DND-41 (cell line): ENCODE measurements around the gene ZNF740.
A peak's percentile ranks its signal among the peaks of the same experiment; 100 is the strongest.

Experiments used
- ATAC-seq: fragments of 200-7000 bp; cut with Tn5 transposase; 3 replicates; pipeline ENCODE4 v1.9.1; 2021; ENCODE audit warnings: low read depth; ENCODE audit not compliant: insufficient read depth
- DNase-seq: peaks from one replicate; pipeline ENCODE4 v3.0.0-alpha.2; 2020
- H2AFZ ChIP-seq: 2 replicates; pipeline ENCODE4 v1.6.0; 2012; ENCODE audit warnings: low read depth, low read length
- H3K27ac ChIP-seq: 2 replicates; pipeline ENCODE4 v1.5.1; 2012; ENCODE audit warnings: low read length, inconsistent platforms
- H3K27me3 ChIP-seq: fragments of 200-600 bp; sonication (generic); 2 replicates; pipeline ENCODE4 v1.6.0; 2012; ENCODE audit warnings: low read length, mild to moderate bottlenecking, inconsistent platforms; ENCODE audit not compliant: insufficient read depth, poor library complexity
- H3K36me3 ChIP-seq: 2 replicates; pipeline ENCODE4 v1.5.1; 2012; ENCODE audit warnings: low read length, inconsistent platforms; ENCODE audit not compliant: insufficient read depth
- H3K4me1 ChIP-seq: 2 replicates; pipeline ENCODE4 v1.5.1; 2012; ENCODE audit warnings: mild to moderate bottlenecking, low read length; ENCODE audit not compliant: insufficient read depth
- H3K4me2 ChIP-seq: 2 replicates; pipeline ENCODE4 v1.6.0; 2012; ENCODE audit warnings: mild to moderate bottlenecking, moderate library complexity, low read length, inconsistent platforms; ENCODE audit not compliant: insufficient read depth
- H3K4me3 ChIP-seq, 2 experiments: fragments of 200-600 bp in 1 of 2; shearing (Covaris generic) in 1 of 2; 2 replicates each; pipeline ENCODE4 v1.5.1; 2012 to 2016; ENCODE audit warnings: inconsistent platforms in 2 of 2, low read length in 2 of 2, mild to moderate bottlenecking in 2 of 2, low read depth in 1 of 2, moderate library complexity in 1 of 2
- H3K79me2 ChIP-seq: 2 replicates; pipeline ENCODE4 v1.6.0; 2012; ENCODE audit warnings: low read length, inconsistent platforms; ENCODE audit not compliant: insufficient read depth
- H3K9ac ChIP-seq: 2 replicates; pipeline ENCODE4 v1.6.0; 2012; ENCODE audit warnings: low read depth, mild to moderate bottlenecking, inconsistent platforms, low read length, moderate library complexity
- H3K9me3 ChIP-seq: 2 replicates; pipeline ENCODE4 v1.5.1; 2012; ENCODE audit warnings: low read length, moderate library complexity, mild to moderate bottlenecking, inconsistent platforms; ENCODE audit not compliant: insufficient read depth, severe bottlenecking
- H4K20me1 ChIP-seq: 2 replicates; pipeline ENCODE4 v1.6.0; 2012; ENCODE audit warnings: low read length; ENCODE audit not compliant: insufficient read depth
- CTCF ChIP-seq: IDR thresholded peaks from 2 replicates; pipeline ENCODE4 v1.5.1; 2012; ENCODE audit warnings: borderline replicate concordance, low read length, moderate library complexity, mild to moderate bottlenecking; ENCODE audit not compliant: poor library complexity, severe bottlenecking; ENCODE audit errors: extremely low read depth
- EZH2 ChIP-seq: IDR thresholded peaks from 3 replicates; pipeline ENCODE4 v1.6.1; 2012; ENCODE audit warnings: borderline replicate concordance, low read depth, mild to moderate bottlenecking, moderate library complexity, low read length, inconsistent platforms; ENCODE audit not compliant: severe bottlenecking

The ZNF740 gene

GRCh38 chr12:53159195-53159839, 21.2 kb upstream of the ZNF740 start:
- peak overlapping the region; percentile 95 for H2AFZ ChIP-seq
- H3K9ac ChIP-seq: peak overlapping the region; percentile 35
- H3K4me2 ChIP-seq: peak overlapping the region; percentile 57
- H3K27me3 ChIP-seq: no peaks in the 10 kb centered on the region
- DNase-seq (peak; percentile 87), ATAC-seq (peak; percentile 98)
- no peaks in the 10 kb centered on the region for H3K79me2 ChIP-seq
- no peaks in the 10 kb centered on the region for H4K20me1 ChIP-seq
- H3K36me3 ChIP-seq: no peaks in the 10 kb centered on the region
- no peak for TF ChIP-seq EZH2
- peak; percentile 100 for TF ChIP-seq CTCF
- H3K4me1 ChIP-seq: peaks cover 9% of the 10 kb centered on the region
- H3K4me3 ChIP-seq: peak overlapping the region in 1 of 2 experiments; percentile 34; a peak in 2 of 4 replicates
- no peaks in the 10 kb centered on the region for H3K9me3 ChIP-seq
- peak overlapping the region; percentile 70 for H3K27ac ChIP-seq

GRCh38 chr12:53160000-53160399, 20.5 kb upstream of the ZNF740 start:
- Histone ChIP-seq H3K27ac (peak overlapping the region; percentile 70), H3K4me3 (no peak overlapping the region), H3K9ac (peak overlapping the region; percentile 35), H4K20me1 (no peaks in the 10 kb centered on the region), H2AFZ (peak overlapping the region; percentile 95), H3K4me1 (peaks cover 9% of the 10 kb centered on the region), H3K27me3 (no peaks in the 10 kb centered on the region), H3K9me3 (no peaks in the 10 kb centered on the region), H3K79me2 (no peaks in the 10 kb centered on the region), H3K4me2 (peak overlapping the region; percentile 57), H3K36me3 (no peaks in the 10 kb centered on the region)
- DNase-seq (no peak), ATAC-seq (no peak)
- TF ChIP-seq EZH2 (no peak), CTCF (no peak)

GRCh38 chr12:53160673-53161072, 19.8 kb upstream of the ZNF740 start:
- H3K36me3 ChIP-seq: no peaks in the 10 kb centered on the region
- DNase-seq (no peak), ATAC-seq (no peak)
- no peaks in the 10 kb centered on the region for H3K27me3 ChIP-seq
- no peaks in the 10 kb centered on the region for H3K9me3 ChIP-seq
- H2AFZ ChIP-seq: no peak overlapping the region
- H3K27ac ChIP-seq: no peak overlapping the region
- no peak overlapping the region for H3K4me3 ChIP-seq
- H3K4me1 ChIP-seq: peaks cover 9% of the 10 kb centered on the region
- H3K9ac ChIP-seq: no peak overlapping the region
- H3K4me2 ChIP-seq: no peak overlapping the region
- H3K79me2 ChIP-seq: no peaks in the 10 kb centered on the region
- no peaks in the 10 kb centered on the region for H4K20me1 ChIP-seq
- TF ChIP-seq EZH2 (no peak), CTCF (no peak)
